HG03066 (cell line): Measurements from ENCODE around the gene ZDHHC12.

Source experiments
- ATAC-seq: cut with Tn5 transposase; IDR thresholded peaks from one replicate; pipeline ENCODE4 v1.9.1; 2021; ENCODE audit warnings: low read depth; ENCODE audit not compliant: unreplicated experiment

Gene ZDHHC12

DNA sequence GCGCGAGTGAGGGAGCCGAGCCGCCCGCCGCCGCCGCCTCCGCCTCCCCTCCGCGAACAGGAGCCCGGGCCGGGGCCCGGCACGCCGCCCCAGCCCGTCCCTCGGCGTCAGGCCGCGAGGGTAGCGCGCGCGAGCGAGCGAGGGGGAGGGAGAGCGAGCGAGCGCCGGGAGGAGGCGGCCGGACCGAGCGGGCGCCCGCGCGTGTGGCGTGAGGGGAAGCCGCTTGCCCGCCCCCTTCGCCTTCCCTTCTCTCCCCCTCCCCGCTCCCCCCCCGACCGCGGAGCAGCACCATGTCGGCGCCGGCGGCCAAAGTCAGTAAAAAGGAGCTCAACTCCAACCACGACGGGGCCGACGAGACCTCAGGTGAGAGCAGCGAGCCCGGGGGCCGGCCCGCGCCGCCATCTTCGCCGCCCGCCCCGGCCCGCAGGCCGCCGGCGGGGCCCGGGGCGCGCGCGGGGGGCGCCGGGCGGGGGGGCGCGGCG lies 34.6 kb downstream of the ZDHHC12 start:
- ATAC-seq, result peak; percentile 6

DNA sequence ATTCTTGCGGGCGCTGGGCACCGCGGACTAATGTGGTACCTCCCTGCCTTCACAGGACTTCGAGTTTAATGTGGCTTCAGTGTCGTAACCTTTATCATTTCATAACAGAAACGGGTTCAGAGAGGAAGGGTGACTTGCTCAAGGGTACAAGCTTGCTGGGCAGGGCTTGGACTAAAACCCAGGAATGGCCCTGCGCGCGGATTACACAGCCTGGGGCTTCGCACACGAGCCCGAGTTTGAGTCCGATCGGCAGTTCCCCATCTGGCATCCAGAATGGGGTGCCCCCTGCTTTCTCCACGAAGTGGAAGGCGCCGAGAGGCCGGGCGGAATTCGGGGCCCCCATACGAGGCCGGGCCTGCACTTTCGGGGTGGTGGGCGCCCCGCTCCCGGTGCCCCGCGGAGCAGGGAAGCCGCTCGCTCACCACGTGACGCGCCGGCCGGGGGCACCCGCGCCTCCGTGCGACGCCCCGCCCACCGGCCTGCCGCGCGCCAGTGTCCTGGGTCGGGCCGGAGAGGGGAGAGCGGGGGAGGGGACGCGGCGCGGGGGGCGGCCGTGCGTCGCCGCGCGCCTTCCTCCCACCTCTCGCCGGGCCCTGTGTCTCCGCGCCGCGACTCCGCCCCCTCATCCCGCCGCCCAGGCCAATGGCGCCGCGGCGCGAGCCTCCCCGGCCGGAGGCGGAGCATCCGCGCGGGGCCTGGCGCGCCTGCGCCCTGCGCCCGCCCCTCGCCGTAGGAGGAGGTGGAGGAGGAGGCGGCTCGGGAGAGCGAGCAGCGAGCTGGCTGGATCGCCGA lies 35.2 kb downstream of the ZDHHC12 start, which contains the start of gene SET:
SET (plus strand) TSS at position 722 of the 792 bp plus-strand sequence. CDS start 361 bp downstream, outside the sequence.
- ATAC-seq, result peak; percentile 67

DNA sequence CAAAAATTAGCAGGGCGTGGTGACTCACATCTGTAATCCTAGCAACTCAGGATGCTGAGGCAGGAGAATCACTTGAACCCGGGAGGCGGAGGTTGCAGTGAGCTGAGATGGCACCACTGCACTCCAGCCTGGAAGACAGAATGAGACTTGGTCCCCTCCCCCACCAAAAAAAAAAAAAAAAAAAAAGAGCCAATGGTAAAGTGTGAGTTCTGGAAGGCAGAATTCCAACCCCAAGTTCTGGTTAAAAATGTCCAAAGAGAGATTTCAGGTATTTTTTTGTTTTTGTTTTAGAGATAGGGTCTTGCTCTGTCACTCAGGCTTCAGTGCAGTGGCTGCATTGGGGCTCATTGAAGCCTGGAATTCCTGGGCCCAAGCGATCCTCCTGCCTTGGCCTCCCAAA lies 36.5 kb downstream of the ZDHHC12 start:
- no peak for ATAC-seq

DNA sequence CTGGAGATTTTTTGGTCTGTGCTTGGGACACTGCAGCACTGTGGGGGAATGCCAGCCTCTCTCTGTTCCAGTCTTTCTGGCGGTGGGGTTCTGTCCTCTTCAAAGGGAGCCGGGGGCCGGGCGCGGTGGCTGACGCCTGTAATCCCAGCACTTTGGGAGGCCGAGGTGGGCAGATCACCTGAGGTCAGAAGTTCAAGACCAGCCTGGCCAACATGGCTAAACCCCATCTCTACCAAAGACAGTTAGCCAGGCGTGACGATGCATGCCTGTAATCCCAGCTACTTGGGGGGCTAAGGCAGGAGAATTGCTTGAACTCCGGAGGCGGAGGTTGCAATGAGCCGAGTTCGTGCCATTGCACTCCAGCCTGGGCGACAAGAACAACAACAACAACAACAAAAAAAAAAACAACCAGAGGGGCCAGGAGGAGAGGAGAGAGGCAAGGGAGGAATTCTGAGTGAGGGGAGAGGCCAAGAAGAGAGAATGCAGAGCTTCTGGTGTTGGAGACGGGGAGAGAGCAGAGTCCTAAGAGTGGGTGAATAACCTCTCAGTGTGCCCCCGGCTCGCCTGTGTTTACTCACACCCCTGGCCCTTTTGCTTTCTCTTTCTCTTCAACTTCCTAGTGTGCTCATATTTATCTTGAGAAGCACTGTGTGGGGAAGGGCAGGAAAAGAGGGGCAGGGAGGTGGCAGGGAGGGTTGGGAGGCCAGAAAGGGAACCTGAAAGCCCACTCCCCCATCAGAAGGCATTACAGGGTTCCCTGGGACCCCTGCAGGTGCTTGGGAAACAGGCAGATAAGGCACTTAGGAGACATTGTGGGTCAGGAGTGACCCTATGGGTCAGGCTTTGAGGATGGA lies 38.1 kb downstream of the ZDHHC12 start:
- ATAC-seq, result no peak

DNA sequence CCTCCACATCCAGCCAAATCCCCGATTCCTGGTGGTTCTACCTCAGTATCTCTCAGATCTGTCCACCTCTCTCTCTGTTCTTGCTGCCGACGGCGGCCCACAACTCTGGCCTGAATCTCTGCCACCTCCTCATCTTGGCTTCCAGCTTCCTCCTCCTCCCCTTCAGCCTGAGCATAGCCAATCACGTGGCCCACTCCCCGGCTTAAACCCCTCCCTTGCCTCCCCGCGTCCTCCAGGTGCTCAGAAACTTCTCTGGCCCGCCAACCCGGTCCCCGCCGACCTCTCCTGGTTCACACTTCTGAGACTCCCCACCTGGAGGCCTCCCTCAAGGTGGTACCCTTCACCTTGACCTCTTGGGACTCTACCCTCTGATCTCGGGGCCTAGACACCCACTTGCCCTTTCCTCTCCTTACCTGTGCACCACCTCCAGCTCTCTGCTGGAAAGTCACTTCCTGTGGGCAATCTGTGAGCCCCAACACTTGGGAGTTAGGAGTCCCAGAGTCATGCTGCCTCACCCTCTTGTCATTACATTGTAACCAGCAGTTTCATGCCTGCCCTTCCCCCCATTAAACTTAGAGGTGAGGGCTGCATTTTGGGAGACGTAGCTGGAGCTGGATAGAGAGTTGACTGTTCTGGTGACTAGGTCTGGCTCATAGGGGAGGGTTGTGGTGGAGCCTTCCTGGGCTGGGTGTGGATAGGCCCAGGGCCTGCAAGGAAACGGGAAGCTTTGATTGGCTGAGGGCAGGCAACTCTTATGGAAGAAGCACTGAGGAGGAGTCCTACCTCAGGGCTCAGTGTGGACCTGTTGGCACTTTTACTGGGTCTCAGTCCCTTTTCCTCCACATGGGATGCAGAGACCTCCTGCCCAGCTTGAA lies 39.4 kb downstream of the ZDHHC12 start:
- ATAC-seq, result peak; percentile 33

DNA sequence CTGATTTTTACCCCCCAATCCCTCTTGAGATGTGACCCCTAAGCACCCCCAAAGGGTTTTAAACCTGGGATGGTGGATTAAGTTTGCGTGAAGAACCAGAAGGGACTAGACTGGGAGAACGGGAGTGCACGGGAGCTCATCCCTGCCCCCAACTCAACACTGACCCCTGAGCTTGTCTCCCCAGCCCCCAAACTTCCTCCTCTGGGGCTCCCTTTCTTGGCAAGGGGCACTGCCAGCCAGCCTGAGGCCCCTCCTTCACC lies 39.9 kb downstream of the ZDHHC12 start:
- ATAC-seq, result no peak

DNA sequence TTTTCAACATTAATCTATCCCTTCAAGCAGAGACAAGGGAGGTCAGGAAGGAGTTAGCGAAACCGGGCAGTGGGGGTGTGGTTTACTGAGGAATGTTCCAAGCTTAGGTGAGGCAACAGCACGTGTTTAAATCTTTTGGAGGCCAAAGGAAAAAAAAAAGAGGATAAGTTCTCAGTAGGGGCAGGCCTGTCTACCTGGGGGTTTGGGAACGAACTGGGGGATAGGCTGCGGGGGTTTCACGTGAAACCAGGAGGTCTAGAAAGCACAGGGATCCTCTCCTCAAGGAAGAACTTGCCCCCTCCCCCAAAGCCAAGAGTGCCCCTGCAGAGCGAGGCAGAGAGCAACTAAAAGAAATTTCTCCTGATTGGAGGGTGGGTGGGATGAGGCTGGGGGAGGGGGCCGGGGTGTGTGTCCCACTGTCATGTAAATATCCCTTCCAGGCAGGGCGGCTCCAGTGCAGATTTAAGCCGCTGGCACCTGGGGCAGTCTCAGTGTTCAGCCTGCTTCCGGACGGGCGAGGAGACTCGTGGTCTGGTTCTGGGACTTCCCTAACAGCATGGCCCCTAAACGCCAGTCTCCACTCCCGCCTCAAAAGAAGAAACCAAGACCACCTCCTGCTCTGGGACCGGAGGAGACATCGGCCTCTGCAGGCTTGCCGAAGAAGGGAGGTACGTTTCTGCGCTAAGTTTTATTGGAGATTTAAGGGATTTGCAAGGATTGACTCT lies 40.4 kb downstream of the ZDHHC12 start:
- ATAC-seq, result no peak

DNA sequence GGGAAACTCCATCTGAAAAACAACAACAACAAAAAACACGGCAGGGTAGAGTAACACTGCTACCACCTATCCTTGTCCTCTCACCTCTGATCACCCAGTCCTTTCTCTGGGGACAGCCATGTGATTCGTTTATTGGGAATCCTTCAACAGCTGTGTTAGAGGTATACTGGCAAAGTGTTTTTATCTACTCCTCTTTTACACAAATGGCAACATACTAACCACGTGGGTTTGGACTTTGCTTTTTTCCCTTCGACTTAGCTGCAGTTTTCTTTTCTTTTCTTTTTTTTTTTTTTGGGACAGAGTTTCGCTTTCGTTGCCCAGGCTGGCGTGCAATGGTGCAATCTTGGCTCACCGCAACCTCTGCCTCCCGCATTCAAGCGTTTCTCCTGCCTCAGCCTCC lies 46.1 kb downstream of the ZDHHC12 start:
- ATAC-seq, result no peak

DNA sequence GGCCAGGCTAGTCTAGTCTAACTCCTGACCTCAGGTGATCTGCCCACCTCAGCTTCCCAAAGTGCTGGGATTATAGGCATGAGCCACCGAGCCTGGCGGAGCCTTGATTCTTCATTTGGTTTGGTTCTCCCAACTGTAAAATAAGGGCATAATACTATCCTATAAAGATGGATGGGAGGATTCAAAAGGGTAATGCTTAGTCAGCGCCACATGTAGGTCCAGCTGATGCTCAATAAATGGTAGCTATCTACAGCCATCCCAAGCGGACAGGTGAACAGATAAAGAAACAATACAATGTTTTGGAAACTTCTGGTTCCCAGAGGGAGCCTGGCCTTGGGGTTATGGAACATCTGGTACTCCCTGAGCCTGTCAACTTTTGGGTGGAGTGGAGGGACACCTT lies 48.5 kb downstream of the ZDHHC12 start:
- ATAC-seq, result no peak
